K562 (cell line): ENCODE results near the gene ZNF627. TPM values are rescaled to one million over a fixed set of nuclear protein-coding genes. Genes with fewer than 3 reads are reported as not detected.

Experiments used
- ATAC-seq: fragments of 200-7000 bp; cut with Tn5 transposase; 3 replicates; pipeline ENCODE4 v1.9.1; 2020; ENCODE audit warnings: moderate library complexity
- BruUV-seq: library from RNA; stranded (reverse); fragments of 400-500 nt; replicated peaks from 2 replicates; lab custom pipeline; 2021; lab: Mats Ljungman, UMichigan
- CTCF ChIA-PET: fragments of 300-600 bp; formaldehyde crosslinking; extraction: SDS; loops from one replicate; lab custom pipeline; 2021; ENCODE audit warnings: low intra/inter-chr PET ratio; lab: Yijun Ruan, JAX
- POLR2A ChIA-PET: fragments of 300-600, 350-650 bp; sonication (Branson Sonifier 250); formaldehyde crosslinking; extraction: SDS; loops from one replicate; lab custom pipeline; 2021; ENCODE audit warnings: antibody characterized with exemption, inconsistent platforms; lab: Yijun Ruan, JAX
- DNase-seq, 4 experiments: peaks; one replicate each; pipeline versions ENCODE4 v3.0.0 to v3.0.0-alpha.2; 2011 to 2018; ENCODE audit warnings: low spot score in 3 of 4, mixed read lengths in 3 of 4; ENCODE audit errors: extremely low read depth in 1 of 4
- FAIRE-seq: peaks from 2 replicates; lab custom pipeline; 2011; peaks lifted over from hg19 to GRCh38; lab: Jason Lieb, UNC
- H2AFZ ChIP-seq: 2 replicates; pipeline ENCODE4 v1.6.0; 2011; ENCODE audit warnings: low read depth, low read length, control low read depth, inconsistent platforms
- H3K27ac ChIP-seq: fragments of 200-600 bp; 3 replicates; pipeline ENCODE4 v1.8.0; 2011; ENCODE audit warnings: low read depth, mild to moderate bottlenecking, control low read depth, inconsistent platforms, low read length, moderate library complexity, mixed read lengths; ENCODE audit errors: extremely low read depth
- H3K27me3 ChIP-seq, 2 experiments: fragments of 300-600 bp in 1 of 2; 2 replicates in 1 of 2; 3 replicates in 1 of 2; pipeline versions ENCODE4 v1.6.0 to v1.8.0; 2011; ENCODE audit warnings: inconsistent platforms in 2 of 2, low read length in 2 of 2, mild to moderate bottlenecking in 1 of 2, mixed read lengths in 1 of 2, moderate library complexity in 1 of 2; ENCODE audit not compliant: control insufficient read depth in 2 of 2, insufficient read depth in 2 of 2
- H3K36me3 ChIP-seq: fragments of 300-600 bp; 3 replicates; pipeline ENCODE4 v1.8.0; 2011; ENCODE audit warnings: mild to moderate bottlenecking, low read length, inconsistent platforms; ENCODE audit not compliant: control insufficient read depth, insufficient read depth
- H3K4me1 ChIP-seq, 2 experiments: fragments of 200-600 bp in 1 of 2; replicated peaks in 1 of 2; 2 replicates in 1 of 2; 3 replicates in 1 of 2; pipeline versions ENCODE4 v1.5.1 to v1.8.0; 2011; ENCODE audit warnings: inconsistent platforms in 2 of 2, low read length in 2 of 2, mild to moderate bottlenecking in 1 of 2, mixed read lengths in 1 of 2, moderate library complexity in 1 of 2; ENCODE audit not compliant: control insufficient read depth in 2 of 2, insufficient read depth in 2 of 2
- H3K4me2 ChIP-seq: 2 replicates; pipeline ENCODE4 v1.6.1; 2011; ENCODE audit warnings: low read length, control low read depth, inconsistent platforms, mixed read lengths; ENCODE audit not compliant: insufficient read depth
- H3K4me3 ChIP-seq: fragments of 200-600 bp; sonication (generic), shearing (Covaris generic); 2 replicates; pipeline ENCODE4 v1.5.1; 2016; ENCODE audit warnings: control low read depth, inconsistent platforms
- H3K79me2 ChIP-seq: fragments of 200-600 bp; 3 replicates; pipeline ENCODE4 v1.8.0; 2011; ENCODE audit warnings: low read length, inconsistent platforms; ENCODE audit not compliant: control insufficient read depth, insufficient read depth
- H3K9ac ChIP-seq, 2 experiments: 2 replicates each; pipeline versions ENCODE4 v1.6.0 to v1.6.1; 2011; ENCODE audit warnings: low read depth in 2 of 2, low read length in 2 of 2, control low read depth in 1 of 2, inconsistent platforms in 1 of 2, mild to moderate bottlenecking in 1 of 2, mixed read lengths in 1 of 2; ENCODE audit not compliant: insufficient read depth in 1 of 2
- H3K9me1 ChIP-seq: one replicate; pipeline ENCODE4 v1.6.0; 2011; ENCODE audit warnings: inconsistent platforms, mild to moderate bottlenecking, low read length, moderate library complexity; ENCODE audit not compliant: control insufficient read depth, insufficient read depth
- H3K9me3 ChIP-seq: replicated peaks from 2 replicates; pipeline ENCODE4 v1.5.1; 2011; ENCODE audit warnings: low read depth, low read length, inconsistent platforms; ENCODE audit not compliant: control insufficient read depth, insufficient read depth
- H4K20me1 ChIP-seq: replicated peaks from 2 replicates; pipeline ENCODE4 v1.6.1; 2011; ENCODE audit warnings: low read length, inconsistent platforms, mixed read lengths; ENCODE audit not compliant: control insufficient read depth, insufficient read depth
- BACH1 ChIP-seq: fragments of 200-800 bp; sonication (Bioruptor generic); IDR thresholded peaks from 2 replicates; pipeline ENCODE4 v1.6.1; 2016; ENCODE audit warnings: missing genetic modification characterization, missing compliant biosample characterization
- BCL6 ChIP-seq: fragments of 250-450 bp; sonication (Bioruptor Pico); IDR thresholded peaks from 2 replicates; pipeline ENCODE4 v1.4.0; 2020
- CSDE1 ChIP-seq, 2 experiments: fragments of 450-650 bp; IDR thresholded peaks; 2 replicates each; pipeline ENCODE4 v1.6.1; 2016; ENCODE audit warnings: mild to moderate bottlenecking in 1 of 2
- E2F6 ChIP-seq, 2 experiments: IDR thresholded peaks; 2 replicates each; pipeline ENCODE4 v1.6.1; 2011; ENCODE audit warnings: borderline replicate concordance in 1 of 2, control low read depth in 1 of 2, low read depth in 1 of 2, low read length in 1 of 2, mild to moderate bottlenecking in 1 of 2, mixed read lengths in 1 of 2, moderate library complexity in 1 of 2; ENCODE audit not compliant: insufficient read depth in 1 of 2, insufficient read length in 1 of 2, poor library complexity in 1 of 2, severe bottlenecking in 1 of 2; ENCODE audit errors: extremely low read depth in 1 of 2
- GATAD2B ChIP-seq: fragments of 450-650 bp; IDR thresholded peaks from 2 replicates; pipeline ENCODE4 v1.6.1; 2017; ENCODE audit warnings: mild to moderate bottlenecking, borderline replicate concordance
- HDGF ChIP-seq: fragments of 450-650 bp; IDR thresholded peaks from 2 replicates; pipeline ENCODE4 v1.6.1; 2016
- JUND ChIP-seq, 2 experiments: IDR thresholded peaks; 2 replicates in 1 of 2; 3 replicates in 1 of 2; pipeline ENCODE4 v1.6.1; 2011; ENCODE audit warnings: borderline replicate concordance in 2 of 2, low read depth in 2 of 2, low read length in 2 of 2, improper control_type of control experiment in 1 of 2, missing biosample characterization in 1 of 2, missing genetic modification characterization in 1 of 2, missing genetic modification reagents in 1 of 2
- TGIF2 ChIP-seq: sonication (generic); formaldehyde crosslinking; IDR thresholded peaks from 2 replicates; pipeline ENCODE4 v1.8.1; 2022; ENCODE audit warnings: mild to moderate bottlenecking, missing genetic modification reagents, moderate library complexity
- TOE1 ChIP-seq, 2 experiments: fragments of 450-650 bp in 1 of 2; sonication (generic) in 1 of 2; formaldehyde crosslinking in 1 of 2; IDR thresholded peaks; 2 replicates each; pipeline versions ENCODE4 v1.7.1 to v1.8.0; 2016 to 2022; ENCODE audit warnings: borderline replicate concordance in 2 of 2, mild to moderate bottlenecking in 2 of 2, antibody characterized with exemption in 1 of 2, inconsistent platforms in 1 of 2, low read depth in 1 of 2, missing genetic modification reagents in 1 of 2, moderate library complexity in 1 of 2
- ZNF274 ChIP-seq: IDR thresholded peaks from 2 replicates; pipeline ENCODE4 v1.6.1; 2011; ENCODE audit warnings: low read depth, mild to moderate bottlenecking, low read length, moderate library complexity, borderline replicate concordance
- ZNF830 ChIP-seq: fragments of 250-450 bp; sonication (Bioruptor Pico); IDR thresholded peaks from 2 replicates; pipeline ENCODE4 v1.5.0; 2021; ENCODE audit warnings: mild to moderate bottlenecking
- WGBS: fragments of 100-300 bp; shearing (Covaris generic); methylation state at CpG from one replicate; pipeline ENCODE4 v1.1.6; 2016; ENCODE audit warnings: low coverage, mixed read lengths; ENCODE audit not compliant: insufficient coverage; ENCODE audit errors: missing lambda C conversion rate; 5-methylcytosine and 5-hydroxymethylcytosine counted together
- in situ Hi-C: fragments of 300-500 bp; cut with MboI; formaldehyde crosslinking; loops from 4 replicates; pipeline ENCODE4 v1.15.0; 2018; ENCODE audit warnings: inconsistent platforms, mixed read lengths
- intact Hi-C: fragments of 100-400 bp; cut with micrococcal nuclease; formaldehyde crosslinking; loops from 2 replicates; pipeline ENCODE4 v1.14.2; 2022
- polyA plus RNA-seq, 8 experiments: library from polyadenylated mRNA; depleted of rRNA in 4 of 8; stranded (reverse) in 5 of 8; unstranded in 3 of 8; fragments of >200 nt; fragmentation: Nextera tagmentation in 2 of 8; fragmentation: Illumina TruSeq in 1 of 8; extraction: Ambion mirVana in 2 of 8; extraction: Trizol in 1 of 8; gene quantifications; 2 replicates each; pipeline versions ENCODE4 v1.2.1 to v1.2.3, GENCODE V29; 2011 to 2014; ENCODE audit warnings: inconsistent platforms in 1 of 8, missing spikeins in 1 of 8
- total RNA-seq, 7 experiments: library from RNA; depleted of rRNA in 6 of 7; stranded (reverse); fragments of >200 nt in 6 of 7; fragmentation: Illumina TruSeq in 2 of 7; extraction: Trizol in 2 of 7; gene quantifications; 2 replicates each; pipeline versions ENCODE4 v1.2.1 to v1.2.3, GENCODE V29; 2011 to 2021; ENCODE audit warnings: low replicate concordance in 1 of 7
- TF ChIP-seq, protein P1 (sequence below), 2 experiments: fragments of 150-350 bp in 1 of 2; IDR thresholded peaks; 2 replicates each; pipeline ENCODE4 v1.6.1; 2012 to 2016; ENCODE audit warnings: low read depth in 2 of 2, low read length in 2 of 2, mild to moderate bottlenecking in 1 of 2, moderate library complexity in 1 of 2
- TF ChIP-seq, protein P2 (sequence below): sonication (generic); formaldehyde crosslinking; IDR thresholded peaks from 2 replicates; pipeline ENCODE4 v1.8.1; 2022; ENCODE audit warnings: missing genetic modification reagents

Gene ZNF627
- total and polyA plus RNA-seq, 9 of the 15 experiments (the other 6 are each of a cell fraction or from before 2014, with no cell fraction given): 6.4 to 19.9 (median 10.6) TPM

DNA sequence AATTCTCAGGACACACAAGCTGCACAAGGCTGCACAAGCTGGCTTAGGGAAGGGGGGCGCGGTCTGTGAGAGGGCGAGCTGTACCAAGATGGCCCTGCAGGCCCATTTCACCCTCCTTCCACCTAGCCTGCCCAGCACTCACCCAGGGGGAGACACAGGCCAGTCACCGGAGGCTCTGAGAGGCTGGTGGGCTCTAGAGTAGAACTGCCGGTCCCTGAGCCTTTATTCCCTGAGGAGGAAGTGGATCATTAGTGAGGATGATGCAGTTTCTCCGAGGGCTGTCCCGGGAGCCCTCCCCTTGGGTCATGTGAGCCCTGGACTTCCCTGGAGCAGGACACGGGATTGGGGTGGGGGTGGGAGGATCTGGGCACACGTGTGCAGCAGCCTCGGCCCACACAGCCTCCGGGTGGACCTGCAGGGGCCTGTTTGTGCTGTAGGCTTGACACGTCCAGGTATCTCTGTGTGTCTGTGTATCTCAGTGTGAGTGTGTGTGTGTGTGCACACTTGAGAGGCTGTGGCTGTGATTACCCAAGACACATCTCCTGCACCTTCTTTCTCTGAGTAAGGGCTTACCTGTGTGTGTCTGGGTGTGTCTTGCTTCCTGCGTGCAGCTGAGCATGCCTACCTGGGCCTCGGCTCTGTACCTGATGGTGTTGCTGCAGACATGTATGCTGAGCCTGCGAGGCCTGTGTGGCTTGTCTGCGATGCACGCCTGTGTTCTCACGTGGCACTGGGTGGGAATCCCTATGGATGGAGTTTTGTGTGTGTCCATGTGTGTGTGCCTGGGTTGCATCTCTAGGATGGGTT lies 19.6 kb upstream of the ZNF627 start, which contains the start of gene ACP5:
Gene ACP5, minus strand, starts transcription at position 195 of the 807 bp plus-strand sequence. CDS start 328 bp downstream, outside the sequence.
- Histone ChIP-seq H3K9me3 (no peaks in the 10 kb centered on the region), H3K4me3 (no peak within 1 kb of the TSS), H3K27me3 (no peaks in the 10 kb centered on the region), H2AFZ (peak within 1 kb of the TSS; percentile 76), H3K4me2 (peak within 1 kb of the TSS; percentile 62), H3K79me2 (no peaks in the 10 kb centered on the region), H3K36me3 (no peaks in the 10 kb centered on the region), H3K4me1 (peaks cover 44 to 66% of the 10 kb centered on the region in 2 experiments), H3K27ac (peak within 1 kb of the TSS; percentile 41), H3K9me1 (no peaks in the 10 kb centered on the region), H4K20me1 (no peaks in the 10 kb centered on the region), H3K9ac (peak within 1 kb of the TSS in 1 of 2 experiments; percentile 81; a peak in 2 of 4 replicates)
- FAIRE-seq: no peak
- WGBS: 49% methylated on average over 17 of the region's 18 CpGs
- no TSS peak for BruUV-seq
- peak in 1 of 4 experiments; percentile 36 for DNase-seq
- ATAC-seq: peak; percentile 14
- ChIA-PET POLR2A (interaction anchor here (0.8 to 1.8 kb wide), 6 partner anchors 9 to 92 kb away, joined by 3 to 8 read pairs (median 4); partner anchors contain the start of gene ELOF1), CTCF (no interaction called here)
- in situ Hi-C loops: no loop called here
- intact Hi-C loops: no loop called here
- TF ChIP-seq GATAD2B: no peak
- TF ChIP-seq ZNF274: 0 out of 2 replicates have a peak, but pooled peaks have one; percentile 11
- TF ChIP-seq JUND (IDR thresholded peaks at IDR 0.05; ENCODE audit: borderline replicate concordance, low read depth, low read length): no peak
- TF ChIP-seq JUND (tag; IDR thresholded peaks at IDR 0.05; ENCODE audit: borderline replicate concordance, low read depth, low read length): no peak
- peak in 1 of 2 experiments; percentile 66 for TF ChIP-seq E2F6 (IDR thresholded peaks at IDR 0.05; ENCODE audit: borderline replicate concordance in 1 of 2, extremely low read depth in 1 of 2, insufficient read depth in 1 of 2, insufficient read length in 1 of 2, low read depth in 1 of 2, low read length in 1 of 2, poor library complexity in 1 of 2, severe bottlenecking in 1 of 2)
- TF ChIP-seq, protein P1, sequence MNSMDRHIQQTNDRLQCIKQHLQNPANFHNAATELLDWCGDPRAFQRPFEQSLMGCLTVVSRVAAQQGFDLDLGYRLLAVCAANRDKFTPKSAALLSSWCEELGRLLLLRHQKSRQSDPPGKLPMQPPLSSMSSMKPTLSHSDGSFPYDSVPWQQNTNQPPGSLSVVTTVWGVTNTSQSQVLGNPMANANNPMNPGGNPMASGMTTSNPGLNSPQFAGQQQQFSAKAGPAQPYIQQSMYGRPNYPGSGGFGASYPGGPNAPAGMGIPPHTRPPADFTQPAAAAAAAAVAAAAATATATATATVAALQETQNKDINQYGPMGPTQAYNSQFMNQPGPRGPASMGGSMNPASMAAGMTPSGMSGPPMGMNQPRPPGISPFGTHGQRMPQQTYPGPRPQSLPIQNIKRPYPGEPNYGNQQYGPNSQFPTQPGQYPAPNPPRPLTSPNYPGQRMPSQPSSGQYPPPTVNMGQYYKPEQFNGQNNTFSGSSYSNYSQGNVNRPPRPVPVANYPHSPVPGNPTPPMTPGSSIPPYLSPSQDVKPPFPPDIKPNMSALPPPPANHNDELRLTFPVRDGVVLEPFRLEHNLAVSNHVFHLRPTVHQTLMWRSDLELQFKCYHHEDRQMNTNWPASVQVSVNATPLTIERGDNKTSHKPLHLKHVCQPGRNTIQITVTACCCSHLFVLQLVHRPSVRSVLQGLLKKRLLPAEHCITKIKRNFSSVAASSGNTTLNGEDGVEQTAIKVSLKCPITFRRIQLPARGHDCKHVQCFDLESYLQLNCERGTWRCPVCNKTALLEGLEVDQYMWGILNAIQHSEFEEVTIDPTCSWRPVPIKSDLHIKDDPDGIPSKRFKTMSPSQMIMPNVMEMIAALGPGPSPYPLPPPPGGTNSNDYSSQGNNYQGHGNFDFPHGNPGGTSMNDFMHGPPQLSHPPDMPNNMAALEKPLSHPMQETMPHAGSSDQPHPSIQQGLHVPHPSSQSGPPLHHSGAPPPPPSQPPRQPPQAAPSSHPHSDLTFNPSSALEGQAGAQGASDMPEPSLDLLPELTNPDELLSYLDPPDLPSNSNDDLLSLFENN (IDR thresholded peaks at IDR 0.05; ENCODE audit: low read depth in 2 of 2, low read length in 2 of 2): no peak
- no peak for TF ChIP-seq BACH1 (tag)
- TF ChIP-seq TGIF2 (CRISPR knock-in tag): no peak
- no peak for TF ChIP-seq BCL6 (CRISPR knock-in tag)
- TF ChIP-seq, protein P2, sequence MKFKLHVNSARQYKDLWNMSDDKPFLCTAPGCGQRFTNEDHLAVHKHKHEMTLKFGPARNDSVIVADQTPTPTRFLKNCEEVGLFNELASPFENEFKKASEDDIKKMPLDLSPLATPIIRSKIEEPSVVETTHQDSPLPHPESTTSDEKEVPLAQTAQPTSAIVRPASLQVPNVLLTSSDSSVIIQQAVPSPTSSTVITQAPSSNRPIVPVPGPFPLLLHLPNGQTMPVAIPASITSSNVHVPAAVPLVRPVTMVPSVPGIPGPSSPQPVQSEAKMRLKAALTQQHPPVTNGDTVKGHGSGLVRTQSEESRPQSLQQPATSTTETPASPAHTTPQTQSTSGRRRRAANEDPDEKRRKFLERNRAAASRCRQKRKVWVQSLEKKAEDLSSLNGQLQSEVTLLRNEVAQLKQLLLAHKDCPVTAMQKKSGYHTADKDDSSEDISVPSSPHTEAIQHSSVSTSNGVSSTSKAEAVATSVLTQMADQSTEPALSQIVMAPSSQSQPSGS (CRISPR knock-in tag): no peak
- TF ChIP-seq TOE1 (IDR thresholded peaks at IDR 0.05; ENCODE audit: borderline replicate concordance): no peak
- peak; percentile 59; the same call in 1 of the 2 replicates for TF ChIP-seq TOE1 (CRISPR knock-in tag; IDR thresholded peaks at IDR 0.05; ENCODE audit: borderline replicate concordance, low read depth)
- TF ChIP-seq ZNF830 (CRISPR knock-in tag): no peak
- TF ChIP-seq CSDE1 (IDR thresholded peaks at IDR 0.05): no peak
- TF ChIP-seq HDGF: 0 out of 2 replicates have a peak, but pooled peaks have one; percentile 48
